PC-9 (cell line): ENCODE results near the gene CLASRP.

Experiments used
- EZH2 ChIP-seq: fragments of 200-600 bp; sonication (generic); IDR thresholded peaks from 2 replicates; pipeline ENCODE4 v1.8.0; 2017; ENCODE audit warnings: antibody characterized with exemption, low read depth
- TF ChIP-seq, protein P1 (sequence below): fragments of 200-600 bp; sonication (generic); conservative IDR thresholded peaks from 2 replicates; pipeline ENCODE4 v1.6.1; 2017; ENCODE audit warnings: mixed run types, antibody characterized with exemption, mild to moderate bottlenecking, moderate library complexity

DNA sequence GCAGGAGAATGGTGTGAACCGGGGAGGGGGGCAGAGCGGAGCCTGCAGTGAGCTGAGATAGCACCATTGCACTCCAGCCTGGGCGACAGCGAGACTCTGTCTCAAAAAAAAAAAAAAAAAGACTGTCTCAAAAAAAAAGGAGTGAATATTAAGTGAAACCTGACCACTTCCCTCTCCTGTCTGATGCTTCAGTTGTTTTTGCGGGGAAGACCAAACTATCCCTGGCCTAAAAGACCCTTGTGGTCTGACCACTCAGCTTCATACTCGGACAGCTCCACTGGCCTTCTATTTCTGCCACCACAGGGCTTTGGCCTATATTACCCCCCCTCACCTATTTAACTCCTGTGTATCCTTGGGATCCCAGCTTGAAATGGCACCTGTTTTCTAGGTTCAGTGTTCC is 2.3 kb downstream of the CLASRP start:
- TF ChIP-seq, protein P1, sequence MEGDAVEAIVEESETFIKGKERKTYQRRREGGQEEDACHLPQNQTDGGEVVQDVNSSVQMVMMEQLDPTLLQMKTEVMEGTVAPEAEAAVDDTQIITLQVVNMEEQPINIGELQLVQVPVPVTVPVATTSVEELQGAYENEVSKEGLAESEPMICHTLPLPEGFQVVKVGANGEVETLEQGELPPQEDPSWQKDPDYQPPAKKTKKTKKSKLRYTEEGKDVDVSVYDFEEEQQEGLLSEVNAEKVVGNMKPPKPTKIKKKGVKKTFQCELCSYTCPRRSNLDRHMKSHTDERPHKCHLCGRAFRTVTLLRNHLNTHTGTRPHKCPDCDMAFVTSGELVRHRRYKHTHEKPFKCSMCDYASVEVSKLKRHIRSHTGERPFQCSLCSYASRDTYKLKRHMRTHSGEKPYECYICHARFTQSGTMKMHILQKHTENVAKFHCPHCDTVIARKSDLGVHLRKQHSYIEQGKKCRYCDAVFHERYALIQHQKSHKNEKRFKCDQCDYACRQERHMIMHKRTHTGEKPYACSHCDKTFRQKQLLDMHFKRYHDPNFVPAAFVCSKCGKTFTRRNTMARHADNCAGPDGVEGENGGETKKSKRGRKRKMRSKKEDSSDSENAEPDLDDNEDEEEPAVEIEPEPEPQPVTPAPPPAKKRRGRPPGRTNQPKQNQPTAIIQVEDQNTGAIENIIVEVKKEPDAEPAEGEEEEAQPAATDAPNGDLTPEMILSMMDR: no peak
- TF ChIP-seq EZH2: no peak
